ENCODE results near the gene NEFH.
"Not testable (repeated sequence)": the region's sequence is repeated elsewhere in the genome, so short reads cannot be mapped to it uniquely, and the experiment has no call there.

Gene NEFH, protein sequence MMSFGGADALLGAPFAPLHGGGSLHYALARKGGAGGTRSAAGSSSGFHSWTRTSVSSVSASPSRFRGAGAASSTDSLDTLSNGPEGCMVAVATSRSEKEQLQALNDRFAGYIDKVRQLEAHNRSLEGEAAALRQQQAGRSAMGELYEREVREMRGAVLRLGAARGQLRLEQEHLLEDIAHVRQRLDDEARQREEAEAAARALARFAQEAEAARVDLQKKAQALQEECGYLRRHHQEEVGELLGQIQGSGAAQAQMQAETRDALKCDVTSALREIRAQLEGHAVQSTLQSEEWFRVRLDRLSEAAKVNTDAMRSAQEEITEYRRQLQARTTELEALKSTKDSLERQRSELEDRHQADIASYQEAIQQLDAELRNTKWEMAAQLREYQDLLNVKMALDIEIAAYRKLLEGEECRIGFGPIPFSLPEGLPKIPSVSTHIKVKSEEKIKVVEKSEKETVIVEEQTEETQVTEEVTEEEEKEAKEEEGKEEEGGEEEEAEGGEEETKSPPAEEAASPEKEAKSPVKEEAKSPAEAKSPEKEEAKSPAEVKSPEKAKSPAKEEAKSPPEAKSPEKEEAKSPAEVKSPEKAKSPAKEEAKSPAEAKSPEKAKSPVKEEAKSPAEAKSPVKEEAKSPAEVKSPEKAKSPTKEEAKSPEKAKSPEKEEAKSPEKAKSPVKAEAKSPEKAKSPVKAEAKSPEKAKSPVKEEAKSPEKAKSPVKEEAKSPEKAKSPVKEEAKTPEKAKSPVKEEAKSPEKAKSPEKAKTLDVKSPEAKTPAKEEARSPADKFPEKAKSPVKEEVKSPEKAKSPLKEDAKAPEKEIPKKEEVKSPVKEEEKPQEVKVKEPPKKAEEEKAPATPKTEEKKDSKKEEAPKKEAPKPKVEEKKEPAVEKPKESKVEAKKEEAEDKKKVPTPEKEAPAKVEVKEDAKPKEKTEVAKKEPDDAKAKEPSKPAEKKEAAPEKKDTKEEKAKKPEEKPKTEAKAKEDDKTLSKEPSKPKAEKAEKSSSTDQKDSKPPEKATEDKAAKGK

DNA sequence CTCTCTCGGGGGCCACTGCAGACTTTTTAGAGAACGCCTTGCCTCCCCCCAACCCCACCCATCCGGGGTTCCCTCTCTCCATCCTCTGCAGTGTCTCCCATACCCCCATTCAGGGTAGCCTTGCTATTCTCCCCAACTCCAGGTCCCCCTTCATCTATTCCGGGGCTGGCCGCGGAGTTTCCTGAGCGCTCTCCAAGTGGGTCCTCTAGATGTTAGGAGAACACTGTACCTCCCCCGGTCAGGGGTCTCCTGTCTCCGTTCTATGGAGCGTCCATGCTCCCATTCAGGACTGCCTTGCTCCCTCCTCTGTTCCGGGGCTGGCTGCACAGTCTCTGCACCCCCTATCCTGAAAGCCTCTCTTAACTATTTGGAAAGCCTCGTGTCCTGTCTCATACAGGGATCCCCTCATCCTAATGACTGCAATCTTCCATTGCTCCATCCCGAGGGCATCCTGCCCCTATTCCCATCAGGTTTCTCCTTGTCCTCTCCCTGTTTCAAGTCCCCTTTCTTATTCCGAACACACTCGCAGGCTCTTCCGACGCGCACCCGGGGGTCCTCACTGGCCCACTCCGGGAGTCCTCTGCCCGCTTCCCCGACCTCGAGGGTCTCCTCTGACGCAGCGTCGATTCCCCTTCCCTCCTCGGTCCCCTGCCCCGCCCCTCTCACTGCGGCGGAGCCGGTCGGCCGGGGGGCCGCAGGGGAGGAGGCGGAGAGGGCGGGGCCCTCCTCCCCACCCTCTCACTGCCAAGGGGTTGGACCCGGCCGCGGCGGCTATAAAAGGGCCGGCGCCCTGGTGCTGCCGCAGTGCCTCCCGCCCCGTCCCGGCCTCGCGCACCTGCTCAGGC, at the start of gene NEFH:
NEFH (plus strand) TSS at position 802 of the 845 bp plus-strand sequence. CDS start 45 bp downstream, outside the sequence.
- DNase-seq, result no peak

DNA sequence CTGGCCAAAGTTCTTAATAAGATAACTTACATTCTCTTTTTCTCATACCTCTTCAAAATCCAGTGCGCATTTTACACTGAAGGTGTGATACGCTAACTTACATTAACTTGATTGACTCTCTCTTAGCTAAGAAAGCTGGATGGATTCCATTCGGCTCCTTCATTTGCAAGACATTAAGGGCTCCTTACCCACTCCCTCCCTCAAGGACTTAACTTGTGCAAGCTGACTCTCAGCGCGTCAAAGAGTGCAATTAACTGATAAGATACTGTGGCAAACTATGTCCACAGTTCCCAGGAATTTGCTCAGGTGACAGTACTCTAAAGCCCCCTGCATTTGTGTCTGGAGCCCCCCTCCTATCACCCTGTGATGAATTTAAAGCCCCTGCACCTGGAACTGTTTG, 48.0 kb upstream of the NEFH start:
- DNase-seq, result no peak

DNA sequence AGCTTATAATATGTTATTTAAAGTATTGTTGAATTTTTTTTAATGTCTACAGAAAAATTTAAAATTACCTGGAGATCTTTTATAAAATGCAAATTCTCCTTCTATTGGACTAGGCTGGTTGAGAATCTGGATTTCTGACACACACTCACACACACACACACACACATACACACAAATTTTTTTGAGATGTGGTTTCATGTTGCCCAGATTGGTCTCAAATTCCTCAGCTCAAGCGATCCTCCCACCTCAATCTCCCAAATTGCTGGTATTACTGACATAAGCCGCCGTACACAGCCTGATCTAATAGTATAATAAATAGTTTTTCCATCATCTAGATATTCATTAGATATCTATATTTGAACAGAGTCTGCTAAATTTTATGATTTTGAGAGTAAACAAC, 46.2 kb upstream of the NEFH start:
- no peak for DNase-seq

DNA sequence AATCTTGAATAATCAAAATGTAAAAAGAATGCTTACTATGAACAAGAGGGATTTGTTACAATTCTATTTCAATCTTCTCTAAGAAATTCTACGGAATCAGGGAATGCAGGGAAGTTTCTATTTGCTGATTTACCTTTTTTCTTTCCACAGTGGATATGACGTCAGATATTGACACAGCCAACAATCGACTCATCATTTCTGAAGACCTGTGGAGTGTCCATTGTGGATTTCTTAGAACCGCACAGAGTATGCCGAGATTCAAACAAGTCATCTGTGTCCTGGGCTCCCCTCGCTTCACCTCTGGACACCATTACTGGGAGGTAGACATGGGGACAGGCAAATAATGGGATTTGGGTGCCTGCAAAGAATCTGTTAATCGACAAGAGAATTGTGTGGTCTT, 45.7 kb upstream of the NEFH start:
- no peak for DNase-seq

DNA sequence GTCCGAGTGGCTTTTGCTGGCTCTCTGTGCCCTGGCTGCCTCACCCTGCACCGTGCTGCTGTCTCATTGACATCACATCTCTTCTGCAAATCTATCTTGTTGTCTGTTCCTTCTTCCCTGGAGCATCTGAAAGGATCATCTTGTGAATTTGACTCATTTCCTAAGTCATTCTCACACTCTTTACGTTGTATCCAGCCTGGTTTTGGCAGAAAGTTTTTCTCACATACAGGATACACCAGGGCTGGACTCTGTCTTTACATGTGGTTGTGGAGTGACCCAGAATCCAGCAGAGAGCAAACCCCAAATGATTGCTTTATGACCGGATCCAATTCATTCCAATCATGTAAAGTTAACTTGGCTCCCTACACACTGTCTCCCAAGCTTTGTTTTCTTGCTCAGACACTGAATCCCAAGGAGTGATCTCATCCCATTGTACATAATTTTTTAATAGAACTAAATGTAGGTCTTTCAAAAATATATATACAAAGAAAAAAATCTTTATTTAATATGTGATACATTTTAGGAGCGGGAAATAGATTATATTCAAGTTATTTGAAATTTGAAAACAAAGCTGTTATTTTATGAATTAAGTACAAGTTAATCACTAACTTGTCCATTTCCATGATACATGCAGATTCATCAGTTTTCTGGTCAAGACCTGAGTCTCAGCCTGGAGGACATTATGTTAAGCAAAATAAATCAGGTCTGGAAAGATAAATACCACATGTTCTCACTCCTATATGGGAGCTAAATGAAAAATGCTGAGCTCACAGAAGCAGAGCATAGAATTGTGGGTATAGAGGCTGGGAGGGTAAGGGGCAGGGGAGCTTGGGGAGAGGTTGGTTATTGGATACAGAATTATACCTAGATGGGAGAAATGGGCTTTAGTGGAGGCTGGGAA, 44.5 kb upstream of the NEFH start:
- DNase-seq, result no peak

DNA sequence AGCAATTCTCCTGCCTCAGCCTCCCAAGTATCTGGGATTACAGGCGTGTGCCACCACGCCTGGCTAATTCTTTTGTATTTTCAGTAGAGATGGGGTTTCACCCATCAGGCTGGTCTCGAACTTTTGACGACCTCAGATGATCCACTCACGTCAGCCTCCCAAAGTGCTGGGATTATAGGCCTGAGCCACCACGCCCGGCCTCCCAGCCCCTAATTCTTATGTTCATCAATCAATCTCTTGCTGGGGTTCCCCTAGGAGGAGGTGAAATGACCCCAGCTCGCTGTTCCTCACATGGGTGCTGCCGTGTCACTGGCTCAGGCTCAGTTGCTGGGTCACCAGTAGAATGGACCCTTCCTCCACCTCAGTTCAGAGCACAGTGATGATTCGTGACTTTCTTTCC, 41.7 kb upstream of the NEFH start, which contains the start of gene RFPL1:
RFPL1 (plus strand) TSS at position 301 of the 400 bp plus-strand sequence.
- not testable (repeated sequence) for DNase-seq

DNA sequence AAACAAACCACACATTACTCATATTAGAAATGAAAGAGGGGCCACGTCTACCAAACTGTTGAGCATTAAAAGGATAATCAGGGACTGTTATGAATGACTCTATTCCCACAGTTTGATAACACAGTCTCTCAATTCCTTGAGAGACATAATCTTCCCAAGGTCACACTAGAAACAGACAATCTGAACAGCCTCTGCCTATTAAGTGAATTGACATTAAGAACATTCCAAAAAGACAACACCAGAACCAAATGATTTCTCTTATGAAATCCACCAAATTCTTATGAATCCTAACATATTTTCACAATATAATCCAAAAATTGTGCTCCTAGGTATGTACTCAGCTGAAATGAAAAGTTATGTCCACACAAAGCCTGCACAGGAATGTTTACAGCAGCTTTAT, 37.0 kb upstream of the NEFH start:
- no peak for DNase-seq

DNA sequence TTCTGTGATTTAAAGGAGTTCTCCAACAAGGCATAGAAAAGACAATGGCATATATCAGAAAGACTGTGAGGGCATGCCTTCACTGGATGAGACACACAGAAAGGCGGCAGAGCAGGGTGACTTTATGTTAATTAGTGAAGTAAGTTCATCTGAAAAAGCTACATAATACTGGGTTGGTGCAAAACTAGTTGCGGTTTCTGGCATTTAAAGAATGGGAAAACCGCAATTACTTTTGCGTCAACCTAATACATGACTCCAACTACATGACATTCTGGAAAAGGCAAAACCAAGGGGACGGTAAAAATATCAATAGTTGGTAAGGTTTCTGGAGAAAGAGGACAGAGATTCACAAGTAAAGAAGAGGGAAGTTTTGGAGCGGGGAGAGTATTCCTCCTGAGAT, 36.6 kb upstream of the NEFH start:
- DNase-seq, result no peak

DNA sequence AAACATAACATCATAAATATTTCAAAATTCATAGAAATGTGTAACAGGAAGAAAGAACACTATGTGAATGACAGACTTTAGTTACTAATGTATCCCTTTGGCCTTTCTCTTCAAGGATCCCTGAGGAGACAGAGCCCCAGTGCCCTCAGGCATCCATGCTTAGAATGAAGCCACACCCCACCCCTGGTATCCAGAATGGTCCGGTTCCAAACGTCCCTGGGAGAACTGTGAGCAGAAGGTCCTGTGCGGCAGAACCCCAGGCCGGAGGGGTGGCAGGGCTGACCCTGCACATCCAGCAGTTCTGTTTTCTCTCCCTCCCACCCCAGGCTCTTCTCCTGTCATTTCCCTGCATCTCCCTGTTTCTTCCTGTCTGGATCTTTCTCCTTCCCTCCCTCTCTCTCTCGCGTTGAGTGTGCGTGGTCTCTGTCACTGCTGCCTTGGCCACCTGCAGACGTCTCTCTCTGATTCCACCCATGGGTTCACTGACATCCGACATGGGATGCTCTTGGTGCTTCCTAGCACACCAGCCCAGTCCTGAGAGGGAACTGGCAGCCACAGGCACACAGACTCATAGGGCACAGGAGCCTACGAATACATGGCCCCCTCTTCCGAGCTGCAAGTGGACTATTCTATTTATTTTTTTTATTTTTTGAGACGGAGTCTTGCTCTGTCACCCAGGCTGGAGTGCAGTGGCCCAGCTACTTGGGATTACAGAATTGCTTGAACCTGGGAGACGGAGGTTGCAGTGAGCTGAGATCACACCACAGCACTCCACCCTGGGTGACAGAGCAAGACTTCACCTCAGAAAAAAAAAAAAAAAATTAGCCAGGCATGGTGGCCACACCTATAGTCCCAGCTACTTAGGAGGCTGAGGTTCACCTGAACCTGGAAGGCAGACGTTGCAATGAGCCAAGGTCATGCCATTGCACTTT, 35.9 kb upstream of the NEFH start:
- DNase-seq, result no peak

DNA sequence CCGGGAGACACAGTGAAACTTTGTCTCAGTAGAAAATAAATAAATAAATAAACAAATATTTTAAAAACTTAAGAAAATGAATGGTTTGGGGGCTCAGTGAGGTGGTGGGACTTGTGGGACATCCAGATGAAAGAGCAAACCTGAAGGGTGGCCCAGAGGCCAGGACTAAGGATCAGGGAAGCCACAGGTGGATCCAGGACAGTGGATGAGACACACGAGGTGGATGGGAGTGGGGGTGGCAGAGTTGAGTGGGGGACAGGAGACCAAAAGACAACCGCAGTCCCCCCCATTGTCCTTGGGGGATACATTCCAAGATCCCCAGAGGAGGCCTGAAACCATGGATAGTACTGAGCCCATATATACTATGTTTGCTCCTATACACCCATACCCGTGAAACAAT, 34.5 kb upstream of the NEFH start:
- no peak for DNase-seq

DNA sequence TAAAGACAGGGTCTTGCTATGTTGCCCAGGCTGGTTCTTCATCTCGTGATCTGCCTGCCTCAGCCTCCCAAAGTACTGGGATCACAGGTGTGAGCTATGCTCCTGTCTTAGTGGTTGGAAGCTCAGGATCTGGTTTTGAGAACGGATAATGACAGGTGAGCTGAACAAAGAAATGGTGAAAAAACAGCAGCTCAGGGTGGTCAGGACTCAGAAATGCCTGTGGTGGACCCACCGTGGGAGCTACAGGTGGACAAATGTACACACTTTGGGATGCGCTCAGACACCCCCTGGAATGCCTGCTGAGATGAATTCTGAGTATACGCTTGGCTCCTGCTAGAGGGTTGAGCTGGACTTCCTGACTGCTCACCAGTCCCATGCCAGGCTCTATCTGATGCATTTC, 32.1 kb upstream of the NEFH start:
- DNase-seq, result no peak

DNA sequence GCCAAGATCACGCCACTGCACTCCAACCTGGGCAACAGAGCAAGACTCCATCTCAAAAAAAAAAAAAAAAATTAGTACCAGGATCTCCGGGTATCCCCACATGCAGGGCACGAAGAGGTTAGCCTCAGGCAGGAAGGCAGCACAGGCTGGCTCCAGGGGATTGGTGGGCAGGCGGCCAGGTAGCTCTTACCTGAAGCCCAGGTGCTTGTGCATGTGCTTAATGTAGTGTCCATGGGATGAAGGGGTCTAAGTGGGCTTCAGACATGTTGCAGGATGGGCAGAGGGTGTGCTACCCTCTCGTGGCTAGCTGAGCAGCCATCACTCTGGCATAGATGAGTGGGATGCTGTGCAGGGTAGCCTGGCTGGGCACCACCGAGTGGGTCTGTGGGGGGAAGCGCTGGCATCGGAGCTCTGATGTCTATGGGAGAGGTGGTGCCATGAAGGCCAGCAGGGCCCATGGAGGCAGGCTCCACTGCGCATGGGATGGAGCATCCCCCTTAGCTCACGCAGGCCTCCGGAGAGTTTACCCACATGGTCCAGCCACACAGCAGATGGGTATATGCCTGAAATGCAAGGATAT, 30.6 kb upstream of the NEFH start:
- DNase-seq, result no peak

DNA sequence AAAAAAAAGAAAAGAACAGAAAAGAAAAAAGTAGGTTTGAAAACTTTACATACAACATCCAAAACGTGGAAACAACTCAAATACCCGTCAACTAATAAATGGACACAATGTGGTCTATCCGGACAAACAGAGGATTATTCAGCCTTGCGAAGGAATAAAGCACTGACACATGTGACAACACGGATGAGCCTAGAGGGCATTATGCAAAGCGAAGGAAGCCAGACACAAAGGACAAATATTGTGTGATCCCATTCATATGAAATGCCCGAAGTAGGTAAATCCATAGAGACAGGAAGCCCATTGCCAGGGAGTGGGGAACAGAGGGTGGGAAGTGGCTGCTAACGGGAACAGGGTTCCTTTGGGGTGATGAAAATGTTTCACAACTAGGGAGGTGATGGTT, 29.8 kb upstream of the NEFH start:
- DNase-seq, result no peak

DNA sequence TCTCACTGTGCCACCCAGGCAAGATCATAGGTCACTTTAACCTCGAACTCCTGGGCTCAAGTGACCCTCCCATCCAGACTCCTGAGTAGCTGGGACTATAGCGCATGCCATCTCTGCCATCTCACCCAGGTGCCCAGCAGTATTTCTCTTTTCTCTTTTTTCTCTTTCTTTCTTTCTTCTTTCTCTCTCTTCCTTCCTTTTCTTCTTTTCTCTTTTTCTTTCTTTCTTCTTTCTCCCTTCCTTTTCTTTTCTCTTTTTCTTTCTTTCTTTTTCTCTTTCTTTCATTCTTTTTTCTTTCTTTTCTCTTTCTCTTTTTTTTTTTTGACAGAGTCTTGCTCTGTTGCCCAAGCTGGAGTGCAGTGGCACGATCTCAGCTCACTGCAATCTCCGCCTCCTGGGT, 28.2 kb upstream of the NEFH start:
- DNase-seq, result no peak

DNA sequence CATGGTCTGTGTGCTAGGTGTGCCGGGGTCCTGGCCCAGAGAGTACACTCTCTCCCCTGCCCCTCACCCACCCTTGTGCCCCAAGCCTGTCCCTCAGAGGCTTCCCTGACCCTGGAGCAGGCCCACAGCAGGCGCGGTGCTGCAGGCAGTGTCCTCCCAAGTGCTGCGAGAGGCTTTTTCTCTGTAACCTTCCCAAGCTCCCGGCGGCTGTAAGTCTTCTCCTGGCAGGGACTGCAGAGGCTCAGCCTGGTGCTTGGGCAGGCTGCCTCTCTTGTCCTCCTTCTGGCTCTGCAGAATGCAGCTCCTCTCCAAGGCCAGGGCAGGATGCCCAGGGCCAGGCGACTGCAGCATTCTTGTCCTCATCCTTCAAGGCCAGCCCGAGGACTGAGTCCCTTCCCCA, 25.7 kb upstream of the NEFH start:
- DNase-seq, result no peak

DNA sequence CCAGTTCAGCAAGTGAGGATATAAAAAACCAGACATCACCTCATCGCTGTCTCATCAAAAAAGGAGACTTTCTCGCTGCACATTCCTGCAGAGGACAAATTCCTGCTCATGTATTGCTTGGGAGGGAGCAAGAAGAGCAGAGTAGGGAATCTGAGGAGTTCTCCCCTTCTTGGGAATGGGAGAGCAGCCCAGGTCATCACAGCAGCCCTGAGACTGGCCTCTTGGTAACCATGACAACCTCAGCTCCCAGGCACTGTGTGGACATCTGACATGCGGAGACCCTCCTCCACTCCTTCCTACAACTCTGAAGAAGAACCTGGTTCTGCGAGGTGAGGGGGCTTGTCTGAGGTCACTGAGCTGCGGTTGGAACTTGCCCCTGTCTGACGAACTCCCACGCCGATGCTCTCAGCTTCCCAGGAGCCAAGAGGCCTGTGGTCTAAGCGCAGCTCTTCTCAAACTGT, 23.8 kb upstream of the NEFH start:
- no peak for DNase-seq

DNA sequence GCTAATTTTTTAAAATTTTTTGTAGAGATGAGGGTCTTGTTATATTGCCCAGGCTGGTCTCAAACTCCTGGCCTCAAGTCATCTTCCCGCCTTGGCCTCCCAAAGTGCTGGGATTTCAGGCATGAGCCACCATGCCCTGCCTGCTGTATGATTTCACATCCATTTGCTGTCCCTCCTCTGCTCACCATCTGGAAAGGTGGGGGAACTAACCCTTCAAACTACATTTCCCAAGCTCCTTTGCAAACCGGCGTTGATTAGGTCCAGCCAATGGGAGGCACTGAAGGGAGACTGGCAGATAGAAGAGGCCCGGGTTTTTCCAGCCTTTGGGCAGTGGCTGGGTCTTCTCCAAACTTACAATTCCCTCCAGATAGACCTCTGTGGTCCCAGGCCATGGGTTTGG, 22.3 kb upstream of the NEFH start:
- DNase-seq, result peak; percentile 49 to 65

DNA sequence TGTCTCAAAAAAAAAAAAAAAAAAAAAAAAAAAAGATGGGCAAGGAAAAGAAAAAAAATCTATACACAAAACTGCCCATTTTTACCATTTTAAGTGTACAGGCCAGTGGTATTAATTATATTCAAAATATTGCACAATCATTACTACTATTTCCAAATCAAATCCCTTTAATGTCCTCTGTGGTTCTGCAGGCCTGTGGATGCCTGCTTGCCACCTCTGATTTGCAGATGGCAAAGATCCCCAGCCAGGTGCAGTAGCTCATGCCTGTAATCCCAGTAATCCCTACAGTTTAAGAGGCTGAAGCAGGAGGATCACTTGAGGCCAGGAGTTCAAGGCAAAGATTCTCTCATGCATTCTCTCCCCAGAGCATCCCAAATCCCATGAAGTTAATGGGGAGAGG, 21.5 kb upstream of the NEFH start:
- no peak for DNase-seq

DNA sequence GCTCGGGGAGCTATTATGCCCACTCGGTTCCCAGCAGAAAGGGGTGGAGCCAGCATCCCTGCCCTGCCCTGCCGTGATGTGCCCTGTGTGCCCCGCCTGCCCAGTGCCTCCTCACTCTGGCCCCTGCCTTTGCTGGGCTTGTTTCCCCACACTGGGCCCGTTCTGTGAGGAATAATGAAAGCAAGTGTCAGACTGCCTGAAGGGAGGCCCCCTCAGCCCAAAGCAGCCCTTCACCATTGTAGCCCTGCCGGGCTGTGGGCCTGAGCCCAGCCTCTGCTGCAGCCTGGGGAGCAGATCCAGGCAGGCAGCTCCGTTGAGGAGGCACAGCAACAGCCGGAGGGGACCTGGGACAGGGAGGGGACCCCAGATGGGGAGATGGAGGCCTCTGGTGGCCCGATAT, 20.2 kb upstream of the NEFH start:
- DNase-seq, result no peak

DNA sequence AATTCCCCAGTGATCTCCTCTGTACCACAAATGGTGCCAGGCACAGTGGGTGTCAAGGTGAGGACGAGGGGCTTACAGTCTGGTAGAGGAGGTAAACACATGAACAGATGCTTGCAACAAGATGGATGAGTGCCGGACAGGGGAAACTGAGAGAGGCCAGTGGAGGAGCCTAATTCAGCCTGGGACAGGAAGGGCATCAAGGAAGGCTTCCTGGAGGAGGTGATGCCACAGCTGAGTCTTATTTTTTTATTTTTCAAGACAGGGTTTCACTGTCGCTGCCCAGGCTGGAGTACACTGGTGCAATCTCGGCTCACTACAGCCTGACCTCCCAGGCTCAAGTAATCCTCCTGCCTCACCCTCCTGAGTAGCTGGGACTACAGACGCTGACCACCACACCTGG, 18.8 kb upstream of the NEFH start:
- no peak for DNase-seq
